Loucy (cell line): ENCODE measurements around the gene FSTL4.

Experiments used
- CTCF ChIP-seq: fragments of 200-600 bp; sonication (generic); conservative IDR thresholded peaks from 2 replicates; pipeline ENCODE4 v1.5.1; 2014; ENCODE audit warnings: mild to moderate bottlenecking, antibody characterized with exemption, low read length
- EZH2phosphoT487 ChIP-seq: fragments of 200-600 bp; IDR thresholded peaks from 2 replicates; pipeline ENCODE4 v1.6.1; 2018; ENCODE audit warnings: antibody characterized with exemption, mild to moderate bottlenecking, moderate library complexity, borderline replicate concordance

- TF ChIP-seq CTCF: no peak
- TF ChIP-seq EZH2phosphoT487: no peak
Measured at GRCh38 chr5:133429046-133429445, 183.3 kb downstream of the FSTL4 start.
